ENCODE data around the gene GFER.

The GFER gene

GRCh38 chr16:1975432-1976215 is 8.4 kb upstream of the GFER start:
- no peak for DNase-seq

GRCh38 chr16:1976216-1976520 is 7.8 kb upstream of the GFER start:
- DNase-seq, result no peak

DNA sequence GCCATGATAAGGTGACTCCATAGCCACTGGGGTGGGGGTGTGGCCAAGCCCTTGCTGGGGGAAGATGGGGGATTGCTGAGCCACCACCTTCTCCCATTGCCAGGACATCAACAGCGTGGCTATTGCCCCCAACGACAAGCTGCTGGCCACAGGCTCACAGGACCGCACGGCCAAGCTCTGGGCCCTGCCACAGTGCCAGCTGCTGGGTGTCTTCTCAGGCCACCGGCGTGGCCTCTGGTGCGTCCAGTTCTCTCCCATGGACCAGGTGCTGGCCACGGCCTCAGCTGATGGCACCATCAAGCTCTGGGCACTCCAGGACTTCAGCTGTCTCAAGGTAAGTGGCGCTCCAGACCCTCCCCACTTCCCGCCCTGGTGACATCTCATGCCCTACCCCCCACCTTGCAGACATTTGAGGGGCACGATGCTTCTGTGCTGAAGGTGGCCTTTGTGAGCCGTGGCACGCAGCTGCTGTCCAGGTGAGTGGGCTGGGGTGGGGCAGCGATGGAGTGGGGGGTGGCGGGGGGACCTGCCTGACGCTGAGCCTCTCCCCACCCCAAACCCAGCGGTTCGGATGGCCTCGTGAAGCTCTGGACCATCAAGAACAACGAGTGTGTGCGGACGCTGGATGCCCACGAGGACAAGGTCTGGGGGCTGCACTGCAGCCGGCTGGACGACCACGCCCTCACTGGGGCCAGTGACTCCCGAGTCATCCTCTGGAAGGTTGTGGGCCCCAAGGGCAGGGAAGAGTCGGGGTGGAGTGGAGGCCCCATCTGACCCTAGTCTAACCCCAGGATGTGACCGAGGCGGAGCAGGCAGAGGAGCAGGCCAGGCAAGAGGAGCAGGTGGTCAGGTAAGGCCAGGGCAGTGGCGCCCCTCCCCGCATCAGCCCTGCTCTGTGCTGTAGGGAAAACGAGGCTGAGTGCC is 6.8 kb upstream of the GFER start:
- no peak for DNase-seq

DNA sequence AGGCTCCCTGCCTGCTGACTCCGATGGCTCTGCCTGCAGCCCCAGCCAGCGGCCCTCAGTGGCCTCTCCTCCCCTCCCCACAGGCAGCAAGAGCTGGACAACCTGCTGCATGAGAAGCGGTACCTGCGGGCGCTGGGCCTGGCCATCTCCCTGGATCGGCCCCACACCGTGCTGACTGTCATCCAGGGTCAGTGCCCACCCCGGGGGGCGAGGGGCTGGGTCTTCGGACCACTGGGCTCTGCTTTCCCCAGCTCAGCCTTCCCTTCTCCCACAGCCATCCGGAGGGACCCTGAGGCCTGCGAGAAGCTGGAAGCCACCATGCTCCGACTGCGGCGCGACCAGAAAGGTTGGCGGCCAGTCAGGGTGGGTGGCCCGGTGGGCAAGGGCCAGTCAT is 6.1 kb upstream of the GFER start:
- DNase-seq, result no peak

- DNase-seq, result no peak
These were observed 5.4 kb upstream of the GFER start for GRCh38 chr16:1978476-1979120.

DNA sequence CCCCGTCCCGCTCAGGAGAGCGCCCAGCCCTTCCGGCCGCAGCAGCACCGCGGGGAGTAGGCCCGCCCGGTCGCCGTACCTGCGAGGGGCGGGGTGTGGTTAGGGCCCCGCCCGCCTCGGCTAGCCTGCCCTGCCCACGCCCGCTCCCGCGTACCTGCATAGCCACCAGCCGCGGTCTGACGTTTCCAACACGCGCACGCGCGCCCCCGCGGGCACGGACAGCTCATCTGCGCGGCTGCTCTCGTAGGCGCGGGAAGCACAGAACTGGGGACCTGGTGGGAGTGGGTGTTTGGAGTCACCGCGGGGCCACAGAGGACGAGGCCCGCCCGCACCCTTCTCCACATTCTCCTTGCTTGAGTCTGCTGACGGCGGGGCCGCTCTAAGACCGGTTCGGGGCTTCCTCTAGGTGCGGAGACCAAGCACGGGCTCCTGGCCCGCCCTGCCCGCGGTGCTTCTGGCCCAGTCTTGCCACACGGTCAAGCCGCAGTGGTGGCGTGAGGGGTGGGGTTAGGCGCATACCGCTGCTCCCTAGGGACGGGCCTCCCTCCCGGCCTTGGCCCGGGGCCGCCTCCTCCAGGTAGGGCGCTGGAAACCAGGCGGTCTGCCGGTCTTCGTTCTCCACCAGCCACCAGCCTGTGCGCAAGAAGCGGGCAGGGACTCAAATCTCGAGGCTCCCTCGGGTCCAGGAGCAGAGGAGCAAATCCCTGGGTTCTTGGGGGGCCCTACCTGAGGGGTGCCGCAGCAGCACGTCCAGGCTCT is 4.5 kb upstream of the GFER start:
- DNase-seq, result no peak

DNA sequence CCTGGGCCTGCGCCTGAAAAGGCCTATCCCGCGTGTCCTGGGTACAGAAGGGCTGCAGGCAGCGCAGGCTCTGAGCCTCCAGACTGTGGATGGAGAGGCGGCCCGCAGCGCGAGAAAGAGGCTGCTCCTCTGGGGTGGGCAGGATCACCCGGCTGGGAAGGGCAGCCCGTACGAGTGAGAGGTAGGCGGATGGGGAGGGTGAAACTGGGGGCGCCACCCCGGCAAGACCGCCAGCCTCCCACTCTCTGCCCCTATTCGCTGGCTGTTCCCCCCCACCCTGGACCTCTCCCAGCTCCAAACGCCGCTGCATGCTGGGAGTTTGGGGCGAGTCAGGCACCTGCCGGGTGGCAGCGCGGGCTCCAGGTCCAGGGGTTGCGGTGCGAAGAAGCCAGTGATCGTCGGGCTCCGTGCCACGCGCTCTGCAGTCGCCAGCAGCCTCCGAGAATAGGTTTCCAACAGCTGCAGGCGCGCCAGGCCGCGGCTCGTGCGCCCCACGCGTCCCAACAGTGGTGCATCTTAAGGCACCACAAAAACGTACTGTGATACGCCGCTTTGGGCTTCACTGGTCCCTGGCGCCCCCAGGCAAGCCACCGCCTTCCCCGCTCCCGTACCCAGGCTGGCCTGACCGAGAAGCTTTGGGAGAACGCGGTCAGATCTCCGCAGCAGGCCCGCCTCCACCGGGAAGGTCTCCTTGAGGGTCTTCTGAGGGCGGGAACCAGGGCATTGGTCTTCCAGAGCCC is 3.8 kb upstream of the GFER start:
- DNase-seq, result no peak

DNA sequence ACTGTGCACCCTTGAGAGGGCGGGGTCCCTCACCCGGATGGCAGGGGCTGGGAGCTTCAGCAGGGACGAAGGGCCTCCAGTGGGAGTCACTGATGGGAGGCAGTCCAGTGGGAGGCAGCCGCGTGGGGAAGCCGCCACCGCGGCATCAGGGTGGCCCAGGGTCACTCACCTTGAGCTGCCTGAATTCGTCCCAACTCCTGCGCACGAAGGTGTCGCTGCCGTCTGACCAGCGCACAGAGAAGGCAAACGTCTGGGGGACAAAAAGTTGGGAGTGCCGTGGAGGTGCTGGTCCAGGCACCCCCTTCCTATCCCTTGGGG is 3.3 kb upstream of the GFER start:
- DNase-seq, result no peak

DNA sequence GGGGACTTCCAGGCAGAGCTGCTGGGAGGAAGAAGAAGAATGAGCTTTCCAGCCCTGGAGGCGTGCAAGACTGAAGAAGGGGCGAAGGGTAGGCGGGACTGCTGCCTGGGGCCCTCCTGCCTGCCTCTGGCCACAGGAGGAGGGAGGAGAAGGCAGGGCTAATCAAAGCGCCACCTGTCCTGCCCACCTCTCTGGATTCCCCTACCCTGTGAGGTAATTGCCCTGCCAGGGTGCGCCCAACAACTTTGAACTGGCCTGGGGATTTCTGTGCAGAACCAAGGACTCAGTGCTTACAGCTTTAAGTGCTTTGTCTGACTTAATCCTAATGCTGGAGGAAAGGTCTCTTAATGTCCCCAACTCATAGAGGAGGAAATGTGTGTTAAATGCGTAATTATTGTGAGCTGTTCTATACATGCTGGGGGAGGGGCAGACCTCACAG is 2.6 kb upstream of the GFER start, which contains the start of gene NOXO1:
Gene NOXO1 (minus strand): TSS at position 72 of the 439 bp plus-strand sequence. CDS start 290 bp downstream, outside the sequence.
- no peak for DNase-seq

DNA sequence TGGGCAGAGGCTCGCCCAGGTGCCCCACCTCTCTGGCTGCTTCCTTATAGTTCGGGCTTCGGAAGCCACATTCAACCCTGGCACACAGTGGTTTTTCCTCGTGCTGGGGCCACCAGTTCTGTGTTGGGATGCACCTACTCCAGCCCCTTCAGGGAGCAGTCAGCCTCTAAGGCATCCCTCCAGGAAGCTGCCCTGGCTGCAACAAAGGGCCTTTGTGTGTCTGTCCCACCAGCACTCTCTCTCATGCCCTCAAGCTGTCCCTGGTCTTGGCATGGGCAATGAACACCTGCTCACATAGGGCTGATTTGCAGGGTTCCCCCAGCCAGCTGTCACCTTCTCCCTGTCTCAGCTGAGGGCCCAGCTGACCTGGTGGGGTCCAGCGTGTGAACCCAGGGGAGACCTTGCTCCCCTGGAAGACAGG is 2.0 kb upstream of the GFER start:
- no peak for DNase-seq

- no peak for DNase-seq
These were observed 926 bp upstream of the GFER start for GRCh38 chr16:1982991-1983543.

DNA sequence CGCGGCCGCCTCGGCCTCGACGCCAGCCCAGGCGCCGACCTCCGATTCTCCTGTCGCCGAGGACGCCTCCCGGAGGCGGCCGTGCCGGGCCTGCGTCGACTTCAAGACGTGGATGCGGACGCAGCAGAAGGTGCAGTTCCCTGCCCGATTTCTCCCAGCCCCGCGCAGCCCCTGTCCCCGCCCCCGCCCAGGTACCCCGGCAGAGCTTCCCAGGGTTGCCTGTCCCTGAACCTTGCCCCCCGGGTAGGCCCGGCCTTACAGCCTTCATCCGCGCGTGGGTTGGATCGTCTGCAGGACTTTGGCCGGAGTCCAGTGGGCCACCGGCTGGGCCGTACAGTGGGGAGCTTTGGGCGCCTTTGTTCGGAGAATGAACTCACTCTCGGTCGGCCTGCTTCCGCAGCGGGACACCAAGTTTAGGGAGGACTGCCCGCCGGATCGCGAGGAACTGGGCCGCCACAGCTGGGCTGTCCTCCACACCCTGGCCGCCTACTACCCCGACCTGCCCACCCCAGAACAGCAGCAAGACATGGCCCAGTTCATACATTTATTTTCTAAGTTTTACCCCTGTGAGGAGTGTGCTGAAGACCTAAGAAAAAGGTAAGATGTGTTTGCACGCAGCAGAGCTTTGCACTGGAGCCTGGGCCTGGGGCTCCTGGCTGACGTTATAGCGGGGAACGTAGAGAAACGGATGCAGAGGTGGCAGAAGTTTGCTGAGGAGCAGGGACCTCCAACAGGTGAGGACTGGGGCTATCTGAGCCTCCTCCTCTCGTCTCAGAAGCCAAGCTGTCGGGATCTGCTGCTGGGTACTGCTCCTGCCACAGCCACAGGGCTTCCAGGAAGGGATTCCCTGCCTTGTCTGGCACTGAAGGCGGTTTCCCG is 593 bp downstream of the GFER start:
- DNase-seq, result no peak

GRCh38 chr16:1985466-1986150 is 1.6 kb downstream of the GFER start:
- DNase-seq, result no peak

GRCh38 chr16:1987198-1987597 is 3.2 kb downstream of the GFER start:
- DNase-seq, result no peak

GRCh38 chr16:1989209-1990100 is 5.5 kb downstream of the GFER start, which contains the start of gene SYNGR3:
TSS of gene SYNGR3 (plus strand) at chr16:1989970. CDS start at chr16:1990103, 133 bp downstream.
- no peak for DNase-seq

DNA sequence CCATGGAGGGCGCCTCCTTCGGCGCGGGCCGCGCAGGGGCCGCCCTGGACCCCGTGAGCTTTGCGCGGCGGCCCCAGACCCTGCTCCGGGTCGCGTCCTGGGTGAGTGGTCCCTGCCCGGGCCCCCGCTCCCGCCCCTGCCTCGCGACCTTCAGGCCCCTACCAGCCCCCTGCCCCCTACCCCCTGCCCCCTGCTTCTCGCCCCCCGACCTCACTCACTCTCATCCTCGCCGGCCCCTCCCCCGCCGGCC is 6.0 kb downstream of the GFER start:
- no peak for DNase-seq

- peak; percentile 20 for DNase-seq
These were observed 6.5 kb downstream of the GFER start for GRCh38 chr16:1990351-1991134.

DNA sequence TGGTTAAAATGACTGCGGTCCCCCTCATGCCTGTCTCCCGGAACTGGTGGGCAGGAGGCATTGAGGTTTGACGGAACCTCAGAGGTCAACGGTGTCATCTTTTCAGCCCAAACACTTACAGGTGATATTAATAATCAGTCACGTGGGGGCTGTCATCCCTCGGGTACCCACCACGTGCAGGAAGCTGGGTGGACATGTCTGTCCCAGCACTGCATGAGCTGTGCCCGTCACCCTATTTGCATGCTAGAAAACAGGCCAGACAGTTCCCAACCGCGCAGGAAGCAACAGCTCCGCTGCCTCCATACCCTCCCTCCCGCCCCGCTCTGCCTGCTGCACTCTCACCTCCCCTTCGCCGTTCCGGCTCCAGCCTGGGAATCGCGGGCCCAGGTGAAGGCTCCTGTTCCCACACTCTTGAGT is 7.2 kb downstream of the GFER start:
- no peak for DNase-seq

DNA sequence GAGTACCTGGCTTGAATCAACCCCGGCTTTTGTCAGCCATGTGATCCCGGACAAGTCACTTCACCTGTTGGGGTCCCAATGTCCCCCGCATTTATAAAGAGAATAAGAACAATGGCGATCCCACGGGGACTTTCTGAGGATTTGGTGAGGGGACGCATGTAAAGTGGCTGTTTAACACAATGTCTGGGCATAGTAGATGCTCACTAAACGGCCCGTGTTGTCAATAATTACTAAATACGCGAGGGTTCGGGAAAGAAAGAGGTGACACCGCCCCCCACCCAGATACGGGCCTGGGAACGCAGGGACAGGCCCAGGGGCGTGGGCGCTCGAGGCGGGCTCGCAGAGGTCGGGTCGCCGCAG is 7.6 kb downstream of the GFER start:
- DNase-seq, result no peak

Data from NCI-H1105 treated with DMSO at 0.1 percent for 48 hours (cell line).